K562 (cell line): ENCODE data around the gene GGA3. TPM values are rescaled to one million over a fixed set of nuclear protein-coding genes. Genes with fewer than 3 reads are reported as not detected.

Source experiments
- CLOCK ChIP-seq: fragments of 250-450 bp; sonication (Bioruptor Pico); IDR thresholded peaks from 2 replicates; pipeline ENCODE4 v1.4.0; 2020; ENCODE audit warnings: mild to moderate bottlenecking, moderate library complexity, borderline replicate concordance
- DIDO1 ChIP-seq: fragments of 450-650 bp; IDR thresholded peaks from 2 replicates; pipeline ENCODE4 v1.6.1; 2016; ENCODE audit warnings: low read depth, missing biosample characterization, missing genetic modification characterization
- EHMT2 ChIP-seq: fragments of 450-650 bp; IDR thresholded peaks from 2 replicates; pipeline ENCODE4 v1.6.1; 2018; ENCODE audit warnings: antibody characterized with exemption
- GTF2B ChIP-seq: IDR thresholded peaks from 2 replicates; pipeline ENCODE4 v1.6.1; 2011; ENCODE audit not compliant: insufficient read length; ENCODE audit errors: extremely low read depth
- MGA ChIP-seq: fragments of 450-650 bp; IDR thresholded peaks from 2 replicates; pipeline ENCODE4 v1.6.1; 2016; ENCODE audit warnings: mild to moderate bottlenecking, moderate library complexity
- MYC ChIP-seq, 2 experiments: fragments of 250-450 bp in 1 of 2; sonication (Bioruptor Pico) in 1 of 2; IDR thresholded peaks; 2 replicates each; pipeline versions ENCODE4 v1.5.1 to v1.6.1; 2012 to 2021; ENCODE audit warnings: low read depth in 2 of 2, borderline replicate concordance in 1 of 2, improper control_type of control experiment in 1 of 2, low read length in 1 of 2, mild to moderate bottlenecking in 1 of 2, moderate library complexity in 1 of 2
- POLR2AphosphoS2 ChIP-seq: IDR thresholded peaks from 2 replicates; pipeline ENCODE4 v1.6.1; 2012; ENCODE audit warnings: low read length, improper control_type of control experiment
- YY1 ChIP-seq, 3 experiments: IDR thresholded peaks; 2 replicates each; pipeline ENCODE4 v1.6.1; 2011; ENCODE audit warnings: low read length in 2 of 3, mild to moderate bottlenecking in 2 of 3, moderate library complexity in 2 of 3, borderline replicate concordance in 1 of 3, control low read depth in 1 of 3, low read depth in 1 of 3; ENCODE audit not compliant: insufficient read depth in 3 of 3, insufficient replicate concordance in 2 of 3, control insufficient read depth in 1 of 3, insufficient read length in 1 of 3; ENCODE audit errors: extremely low read depth in 1 of 3
- ZNF764 ChIP-seq: fragments of 250-450 bp; sonication (Bioruptor Pico); IDR thresholded peaks from 2 replicates; pipeline ENCODE4 v1.4.0; 2020; ENCODE audit warnings: low read depth, mild to moderate bottlenecking, moderate library complexity
- polyA plus RNA-seq, 8 experiments: library from polyadenylated mRNA; depleted of rRNA in 4 of 8; stranded (reverse) in 5 of 8; unstranded in 3 of 8; fragments of >200 nt; fragmentation: Nextera tagmentation in 2 of 8; fragmentation: Illumina TruSeq in 1 of 8; extraction: Ambion mirVana in 2 of 8; extraction: Trizol in 1 of 8; gene quantifications; 2 replicates each; pipeline versions ENCODE4 v1.2.1 to v1.2.3, GENCODE V29; 2011 to 2014; ENCODE audit warnings: inconsistent platforms in 1 of 8, missing spikeins in 1 of 8
- total RNA-seq, 7 experiments: library from RNA; depleted of rRNA in 6 of 7; stranded (reverse); fragments of >200 nt in 6 of 7; fragmentation: Illumina TruSeq in 2 of 7; extraction: Trizol in 2 of 7; gene quantifications; 2 replicates each; pipeline versions ENCODE4 v1.2.1 to v1.2.3, GENCODE V29; 2011 to 2021; ENCODE audit warnings: low replicate concordance in 1 of 7

The GGA3 gene
- total and polyA plus RNA-seq, 9 of the 15 experiments (the other 6 are each of a cell fraction or from before 2014, with no cell fraction given) = 5.7 to 64.9 (median 25.4) TPM

GRCh38 chr17:75271233-75271954 lies 10.0 kb upstream of the GGA3 start (continued):
- no peak for TF ChIP-seq CLOCK
- TF ChIP-seq MGA = peak; percentile 78
- no peak for TF ChIP-seq GTF2B
- peak in 2 of 3 experiments; percentile 67 to 77 for TF ChIP-seq YY1 (IDR thresholded peaks at IDR 0.05; ENCODE audit: borderline replicate concordance in 1 of 3, control insufficient read depth in 1 of 3, extremely low read depth in 1 of 3, insufficient read depth in 3 of 3, insufficient read length in 1 of 3, insufficient replicate concordance in 2 of 3, low read depth in 1 of 3, low read length in 2 of 3)
- TF ChIP-seq ZNF764 (CRISPR knock-in tag) = 0 out of 2 replicates have a peak, but pooled peaks have one; percentile 44
- no peak for TF ChIP-seq POLR2AphosphoS2
- peak; percentile 82 for TF ChIP-seq MYC (IDR thresholded peaks at IDR 0.05; ENCODE audit: low read depth, low read length)
- peak; percentile 44; the same call in 1 of the 2 replicates for TF ChIP-seq MYC (CRISPR knock-in tag; IDR thresholded peaks at IDR 0.05; ENCODE audit: borderline replicate concordance, low read depth)
- no peak for TF ChIP-seq EHMT2
- no peak for TF ChIP-seq DIDO1 (tag)
